ENCODE results near the gene PXMP4.

The PXMP4 gene

GRCh38 chr20:33681288-33681687 lies 38.8 kb downstream of the PXMP4 start:
- DNase-seq = no peak

DNA sequence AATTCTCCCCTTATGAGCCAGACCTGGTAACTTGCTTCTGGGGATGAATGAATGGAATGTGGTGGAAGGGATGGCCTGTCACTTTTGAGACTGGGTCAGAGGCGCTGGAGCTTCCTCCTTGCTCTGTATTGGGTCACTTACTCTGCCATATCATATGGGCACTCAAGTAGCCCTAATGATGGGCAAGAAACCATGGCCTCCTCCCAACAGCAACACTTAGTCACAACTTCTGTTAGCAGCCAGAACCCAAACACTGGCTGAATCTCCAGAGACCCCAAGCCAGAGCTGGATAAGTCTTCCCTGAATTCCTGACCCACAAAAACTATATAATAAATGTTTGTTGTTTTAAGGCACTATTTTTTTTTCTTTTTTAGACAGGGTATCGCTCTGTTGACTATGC lies 39.4 kb downstream of the PXMP4 start:
- DNase-seq = no peak

GRCh38 chr20:33679758-33680485 lies 40.2 kb downstream of the PXMP4 start:
- DNase-seq = no peak

DNA sequence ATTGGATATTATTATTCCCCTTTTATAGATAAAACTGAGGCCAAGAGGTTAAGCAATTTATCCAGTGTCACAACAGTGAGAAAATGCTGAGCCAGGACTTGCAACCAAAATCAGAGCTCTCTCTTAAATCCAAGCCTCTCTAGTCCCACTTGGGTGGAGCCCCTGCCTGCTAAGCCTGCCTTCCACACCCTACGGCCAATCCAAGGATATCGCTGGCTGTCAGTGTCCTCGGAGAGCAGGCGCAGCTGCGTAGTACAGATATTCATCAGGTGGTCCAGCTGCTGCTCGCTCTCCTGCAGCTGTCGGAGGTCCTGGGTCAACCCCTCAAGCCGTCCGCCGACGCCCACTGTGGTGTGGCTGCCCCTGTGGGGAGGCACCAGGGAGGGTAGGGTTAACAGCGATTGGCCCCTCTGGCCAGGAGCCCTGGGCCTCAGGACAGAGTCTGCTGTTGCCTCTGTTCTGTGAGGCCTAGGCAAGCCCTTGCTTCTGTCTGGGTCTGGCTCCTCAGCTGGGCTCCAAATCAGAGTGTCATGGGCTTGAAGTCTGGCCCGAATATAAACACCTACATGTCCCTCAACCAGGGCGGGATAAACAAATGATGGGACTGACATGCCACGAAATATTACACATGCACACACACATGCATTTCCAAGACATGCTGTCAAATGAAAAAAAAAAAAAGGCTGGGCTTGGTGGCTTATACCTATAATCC lies 42.0 kb downstream of the PXMP4 start:
- no peak for DNase-seq

- no peak for DNase-seq
Measured at GRCh38 chr20:33676652-33677645, 43.2 kb downstream of the PXMP4 start.

DNA sequence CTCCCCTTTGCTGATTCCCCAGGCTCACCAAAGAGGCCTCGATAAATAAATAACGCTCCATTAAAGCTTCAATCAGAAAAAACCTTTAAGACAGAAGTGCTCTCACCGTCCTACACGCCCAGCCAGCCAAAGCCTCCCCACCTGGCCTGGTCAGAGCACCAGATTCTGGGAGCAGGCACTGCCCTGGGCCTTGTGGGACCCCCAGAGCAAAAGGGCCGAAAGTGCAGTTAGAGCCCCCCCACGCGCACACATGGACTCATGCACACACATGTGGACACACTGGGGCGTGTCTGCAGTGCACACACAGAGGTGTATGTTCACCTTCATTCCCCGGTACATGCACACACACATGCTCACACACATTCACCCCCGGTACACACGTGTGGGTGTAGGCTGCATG lies 44.0 kb downstream of the PXMP4 start:
- DNase-seq = no peak

- no peak for DNase-seq
Measured at GRCh38 chr20:33675136-33675959, 44.8 kb downstream of the PXMP4 start.

- no peak for DNase-seq
Measured at GRCh38 chr20:33674294-33675135, 45.6 kb downstream of the PXMP4 start, which contains the start of gene NECAB3. NECAB3 (minus strand) TSS chr20:33674428; CDS start chr20:33674352, 76 bp downstream.

DNA sequence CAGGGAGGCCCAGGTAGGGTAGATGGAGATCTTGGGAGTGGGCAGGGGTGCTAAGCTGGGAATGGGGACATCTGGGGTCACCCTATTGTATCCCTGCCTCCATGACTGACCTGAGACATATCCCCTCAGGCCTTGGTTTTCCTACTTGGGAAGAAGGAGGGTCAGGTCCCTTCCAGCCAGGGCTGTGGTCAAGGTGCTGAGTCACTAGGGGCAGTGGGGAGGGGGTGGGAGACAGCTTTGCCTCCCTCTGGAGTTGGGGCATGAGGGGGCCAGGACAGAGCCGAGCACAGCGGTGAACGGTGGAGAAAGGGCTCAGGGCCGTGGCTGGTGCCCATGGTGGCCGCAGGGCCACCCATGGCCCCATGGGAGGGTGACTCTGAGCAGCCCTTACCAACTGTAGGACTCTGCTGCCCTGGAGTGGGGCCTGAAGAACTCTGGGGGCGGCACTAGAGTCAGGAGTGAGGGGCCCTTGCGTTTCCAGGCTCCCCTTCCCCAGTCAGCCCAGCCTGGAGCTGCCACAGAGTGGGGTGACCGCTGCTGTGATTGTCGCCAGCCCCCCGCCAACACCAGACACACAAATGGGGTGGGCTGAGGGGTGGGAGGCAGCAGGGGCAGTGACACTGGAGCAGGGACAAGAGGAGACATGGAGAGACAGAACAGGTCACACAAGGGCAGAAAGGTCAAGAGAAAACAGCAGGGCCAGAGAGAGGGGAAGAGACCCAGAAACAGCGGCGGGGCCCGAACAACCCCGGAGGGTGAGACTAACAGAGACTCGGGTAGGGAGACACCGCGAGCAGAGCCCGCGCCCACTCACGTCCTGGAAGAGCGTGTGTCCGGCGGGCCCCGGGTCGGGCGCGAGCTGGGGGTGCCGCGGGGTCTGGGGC lies 46.5 kb downstream of the PXMP4 start:
- DNase-seq = no peak

DNA sequence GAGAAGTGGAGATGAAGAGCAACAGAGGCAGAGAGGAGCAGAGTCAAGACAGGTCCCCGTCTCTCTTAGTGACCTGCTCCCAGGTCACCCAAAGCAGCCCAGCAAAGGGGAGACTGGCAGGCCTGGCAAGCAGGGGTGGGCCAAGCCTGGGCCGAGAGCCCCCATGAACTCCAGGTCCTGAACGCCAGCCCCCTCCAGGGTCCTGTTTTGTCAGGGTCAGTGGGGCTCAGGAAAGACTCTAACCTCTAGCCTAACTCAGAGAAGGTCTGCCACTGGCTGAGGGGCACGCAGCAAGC lies 47.0 kb downstream of the PXMP4 start:
- DNase-seq = no peak

DNA sequence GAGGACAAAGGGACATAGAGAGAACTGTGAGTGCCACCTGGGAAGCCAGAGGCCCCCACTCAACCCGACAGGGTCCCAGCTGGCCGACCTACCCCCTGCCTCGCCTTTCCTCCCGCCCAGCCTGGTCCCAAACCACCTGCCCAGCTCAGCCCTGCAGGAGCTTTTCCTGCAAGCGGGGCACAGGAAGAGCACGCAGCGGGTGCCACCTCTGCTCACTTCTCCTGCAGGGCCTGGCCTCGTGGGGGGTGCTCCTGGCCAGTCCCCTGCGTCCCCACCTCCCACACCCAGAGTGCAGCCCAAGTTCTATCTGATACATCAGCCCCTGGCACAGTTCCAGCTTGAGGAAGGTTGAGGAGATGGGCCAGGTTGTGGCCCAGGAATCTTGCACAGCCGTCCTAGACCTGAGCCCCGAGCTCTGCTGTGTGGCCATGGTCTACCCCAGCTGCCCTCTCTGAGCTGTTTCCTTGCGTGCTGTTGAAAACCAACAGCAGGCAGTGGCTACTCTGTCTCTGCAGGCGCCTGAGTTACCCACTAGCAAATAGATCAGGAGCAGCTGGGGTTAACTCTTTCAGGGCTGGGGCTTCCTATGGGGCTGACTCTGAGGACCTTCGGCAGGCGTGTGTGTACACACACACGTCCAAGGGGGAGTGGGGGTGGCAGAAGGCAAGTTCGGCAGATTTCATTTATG lies 47.5 kb downstream of the PXMP4 start:
- DNase-seq = no peak

DNA sequence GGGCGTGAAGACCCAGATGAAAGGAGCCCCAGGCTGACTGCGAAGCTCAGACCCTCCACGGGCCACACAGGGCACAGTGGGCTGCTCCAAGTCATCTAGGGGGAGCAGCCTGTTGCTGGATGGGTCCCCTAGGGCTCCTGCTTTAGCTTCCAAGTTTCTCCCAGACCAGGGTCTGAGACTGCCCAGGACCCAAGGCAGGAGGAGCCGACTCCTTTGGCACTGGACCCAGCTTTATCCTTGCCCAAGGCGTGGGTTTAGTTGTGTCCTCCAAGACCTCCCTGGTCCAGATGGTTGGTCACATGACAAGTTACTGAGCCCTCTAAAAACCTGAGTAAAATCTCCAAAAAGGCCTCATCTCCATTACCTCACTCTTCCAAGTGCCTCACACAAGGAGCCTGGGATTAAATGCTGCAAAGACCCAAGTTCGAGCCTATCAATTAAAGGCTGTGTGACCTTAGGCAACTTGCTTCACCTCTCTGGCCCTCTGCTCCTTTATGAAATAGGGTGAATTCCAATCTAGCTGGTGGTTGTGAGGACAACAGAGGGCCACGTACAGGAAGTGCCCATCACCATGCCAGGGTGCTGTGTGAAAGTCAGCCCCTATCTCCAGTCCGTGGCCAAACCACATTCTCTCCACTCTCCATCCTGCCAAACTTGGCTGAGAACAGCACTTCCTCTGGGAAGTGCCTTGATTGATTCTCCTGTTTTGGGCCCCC lies 48.4 kb downstream of the PXMP4 start:
- DNase-seq = no peak

DNA sequence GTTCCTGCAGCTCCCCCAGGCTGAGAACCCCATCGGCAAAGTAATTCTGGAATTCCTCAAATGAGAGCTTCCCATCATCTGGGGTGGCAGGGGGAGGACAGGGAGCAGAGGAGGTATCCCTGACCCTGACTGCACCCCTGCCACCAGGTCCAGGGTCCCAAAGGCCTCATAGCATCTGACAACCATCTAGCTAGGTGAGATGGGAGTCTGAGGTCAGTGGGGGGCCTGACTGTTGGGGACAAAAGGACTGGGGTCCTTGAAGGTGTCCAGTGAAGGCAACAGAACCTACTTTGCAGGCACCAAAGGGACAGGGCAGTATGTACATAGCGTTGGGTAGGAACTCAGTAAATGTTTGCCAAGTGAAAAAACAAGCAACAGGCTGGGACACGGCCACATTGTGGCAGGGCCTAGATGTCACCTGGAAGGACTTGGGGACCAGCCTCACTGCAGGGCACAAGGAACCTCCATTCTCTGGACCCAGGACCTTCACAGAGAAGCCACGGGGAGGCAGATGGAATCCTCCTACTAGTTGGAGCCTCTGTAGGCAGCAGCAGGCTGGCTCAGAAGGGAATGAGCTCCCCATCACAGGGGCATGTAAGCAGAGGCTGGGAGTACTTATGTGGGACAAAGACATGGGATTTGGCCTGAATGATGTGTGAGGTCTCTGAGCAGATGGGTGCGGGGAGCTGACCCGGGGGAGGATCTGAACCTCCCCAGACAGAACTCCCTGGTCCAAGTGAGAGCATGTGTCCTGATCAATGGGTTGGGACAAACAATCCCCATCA lies 49.2 kb downstream of the PXMP4 start:
- DNase-seq = no peak

- DNase-seq = no peak
Measured at GRCh38 chr20:33669873-33670640, 50.1 kb downstream of the PXMP4 start.

GRCh38 chr20:33669224-33669623 lies 50.9 kb downstream of the PXMP4 start:
- DNase-seq = no peak

DNA sequence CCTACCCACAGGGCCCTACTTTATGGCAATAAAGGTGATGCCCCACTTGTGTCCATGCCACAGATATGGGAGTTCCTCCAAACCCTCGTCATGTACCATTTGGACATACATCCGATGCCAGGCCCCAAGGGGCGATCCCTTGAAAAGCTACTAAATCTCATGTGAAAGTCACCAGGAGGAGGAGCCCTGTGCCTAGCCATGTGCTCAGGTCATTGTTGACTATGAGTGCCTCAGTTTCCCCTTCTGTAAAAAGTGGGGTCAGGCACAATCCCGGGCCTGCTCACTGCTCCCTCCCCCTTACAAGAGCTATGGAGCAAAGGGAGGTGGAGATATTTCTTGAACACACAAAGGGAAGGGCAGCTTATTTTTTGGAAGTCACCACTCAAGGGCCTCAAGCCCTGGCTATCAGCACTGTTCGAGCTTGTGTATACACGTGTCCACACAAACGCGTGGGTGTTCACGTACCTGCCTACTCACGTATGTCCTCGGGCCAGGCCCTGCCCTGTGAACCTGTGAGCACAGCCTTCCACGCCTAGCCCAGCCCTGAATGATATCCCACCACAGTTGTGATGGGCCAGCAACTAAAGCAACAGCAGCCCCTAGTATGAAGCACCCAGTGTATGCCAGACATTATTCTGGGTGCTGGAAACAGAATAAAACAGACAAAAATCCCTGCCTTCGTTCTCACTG lies 51.5 kb downstream of the PXMP4 start:
- DNase-seq = no peak
